ENCODE results near the gene AIRE.

GRCh38 chr21:44279354-44280260, 6.1 kb upstream of the AIRE start:
- TF ChIP-seq, protein P1, sequence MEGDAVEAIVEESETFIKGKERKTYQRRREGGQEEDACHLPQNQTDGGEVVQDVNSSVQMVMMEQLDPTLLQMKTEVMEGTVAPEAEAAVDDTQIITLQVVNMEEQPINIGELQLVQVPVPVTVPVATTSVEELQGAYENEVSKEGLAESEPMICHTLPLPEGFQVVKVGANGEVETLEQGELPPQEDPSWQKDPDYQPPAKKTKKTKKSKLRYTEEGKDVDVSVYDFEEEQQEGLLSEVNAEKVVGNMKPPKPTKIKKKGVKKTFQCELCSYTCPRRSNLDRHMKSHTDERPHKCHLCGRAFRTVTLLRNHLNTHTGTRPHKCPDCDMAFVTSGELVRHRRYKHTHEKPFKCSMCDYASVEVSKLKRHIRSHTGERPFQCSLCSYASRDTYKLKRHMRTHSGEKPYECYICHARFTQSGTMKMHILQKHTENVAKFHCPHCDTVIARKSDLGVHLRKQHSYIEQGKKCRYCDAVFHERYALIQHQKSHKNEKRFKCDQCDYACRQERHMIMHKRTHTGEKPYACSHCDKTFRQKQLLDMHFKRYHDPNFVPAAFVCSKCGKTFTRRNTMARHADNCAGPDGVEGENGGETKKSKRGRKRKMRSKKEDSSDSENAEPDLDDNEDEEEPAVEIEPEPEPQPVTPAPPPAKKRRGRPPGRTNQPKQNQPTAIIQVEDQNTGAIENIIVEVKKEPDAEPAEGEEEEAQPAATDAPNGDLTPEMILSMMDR (IDR thresholded peaks at IDR 0.05; ENCODE audit: borderline replicate concordance, extremely low read depth, low read length, poor library complexity, severe bottlenecking), result no peak
- TF ChIP-seq EZH2 (IDR thresholded peaks at IDR 0.05; ENCODE audit: borderline replicate concordance, low read depth, low read length, severe bottlenecking), result no peak
